ENCODE results near the gene FARSA. TPM values are rescaled to one million over a fixed set of nuclear protein-coding genes. Genes with fewer than 3 reads are reported as not detected.

Gene FARSA
- total and polyA plus RNA-seq, 2 of the 8 experiments (the other 6 are each of a cell fraction or from before 2014, with no cell fraction given), result 61.0 to 103 TPM

DNA sequence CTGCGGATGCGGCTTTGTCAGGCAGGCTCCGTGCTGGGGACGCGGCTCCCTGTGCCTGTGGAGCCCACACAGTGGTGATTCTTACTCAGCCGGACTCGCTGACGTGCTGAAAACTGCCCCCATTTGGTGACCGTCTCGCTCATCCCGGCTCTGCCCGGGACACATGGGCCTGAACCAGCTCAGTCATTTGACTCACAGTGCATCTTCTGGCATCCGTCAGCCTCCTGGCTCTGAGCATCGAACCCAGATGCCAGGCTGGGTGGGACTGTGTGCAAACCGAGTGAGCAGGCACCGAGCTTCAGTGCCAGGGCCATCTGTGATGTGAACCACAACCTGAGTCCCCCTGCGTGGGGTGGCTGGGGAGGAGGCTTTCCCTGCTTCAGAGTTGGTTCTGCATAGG is 37.1 kb downstream of the FARSA start (continued):
- TF ChIP-seq, protein P1, sequence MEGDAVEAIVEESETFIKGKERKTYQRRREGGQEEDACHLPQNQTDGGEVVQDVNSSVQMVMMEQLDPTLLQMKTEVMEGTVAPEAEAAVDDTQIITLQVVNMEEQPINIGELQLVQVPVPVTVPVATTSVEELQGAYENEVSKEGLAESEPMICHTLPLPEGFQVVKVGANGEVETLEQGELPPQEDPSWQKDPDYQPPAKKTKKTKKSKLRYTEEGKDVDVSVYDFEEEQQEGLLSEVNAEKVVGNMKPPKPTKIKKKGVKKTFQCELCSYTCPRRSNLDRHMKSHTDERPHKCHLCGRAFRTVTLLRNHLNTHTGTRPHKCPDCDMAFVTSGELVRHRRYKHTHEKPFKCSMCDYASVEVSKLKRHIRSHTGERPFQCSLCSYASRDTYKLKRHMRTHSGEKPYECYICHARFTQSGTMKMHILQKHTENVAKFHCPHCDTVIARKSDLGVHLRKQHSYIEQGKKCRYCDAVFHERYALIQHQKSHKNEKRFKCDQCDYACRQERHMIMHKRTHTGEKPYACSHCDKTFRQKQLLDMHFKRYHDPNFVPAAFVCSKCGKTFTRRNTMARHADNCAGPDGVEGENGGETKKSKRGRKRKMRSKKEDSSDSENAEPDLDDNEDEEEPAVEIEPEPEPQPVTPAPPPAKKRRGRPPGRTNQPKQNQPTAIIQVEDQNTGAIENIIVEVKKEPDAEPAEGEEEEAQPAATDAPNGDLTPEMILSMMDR (IDR thresholded peaks at IDR 0.05; ENCODE audit: control extremely low read depth in 1 of 3, insufficient read depth in 1 of 3, low read depth in 1 of 3, low read length in 3 of 3), result no peak
- TF ChIP-seq, protein P2, sequence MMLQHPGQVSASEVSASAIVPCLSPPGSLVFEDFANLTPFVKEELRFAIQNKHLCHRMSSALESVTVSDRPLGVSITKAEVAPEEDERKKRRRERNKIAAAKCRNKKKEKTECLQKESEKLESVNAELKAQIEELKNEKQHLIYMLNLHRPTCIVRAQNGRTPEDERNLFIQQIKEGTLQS (IDR thresholded peaks at IDR 0.05; ENCODE audit: insufficient read depth, low read depth, low read length), result no peak
- TF ChIP-seq PHF8 (conservative IDR thresholded peaks at IDR 0.05; ENCODE audit: low read depth, low read length), result no peak
- no peak for TF ChIP-seq ASH2L (IDR thresholded peaks at IDR 0.05; ENCODE audit: low read length)
- no peak for TF ChIP-seq EZH2 (IDR thresholded peaks at IDR 0.05; ENCODE audit: low read depth, low read length, severe bottlenecking)
